Measurements from ENCODE around the gene CD302. TPM values are rescaled to one million over a fixed set of nuclear protein-coding genes. Genes with fewer than 3 reads are reported as not detected.

Gene CD302
- total RNA-seq, 1 experiment from 2014 or later, result 8.5 TPM

DNA sequence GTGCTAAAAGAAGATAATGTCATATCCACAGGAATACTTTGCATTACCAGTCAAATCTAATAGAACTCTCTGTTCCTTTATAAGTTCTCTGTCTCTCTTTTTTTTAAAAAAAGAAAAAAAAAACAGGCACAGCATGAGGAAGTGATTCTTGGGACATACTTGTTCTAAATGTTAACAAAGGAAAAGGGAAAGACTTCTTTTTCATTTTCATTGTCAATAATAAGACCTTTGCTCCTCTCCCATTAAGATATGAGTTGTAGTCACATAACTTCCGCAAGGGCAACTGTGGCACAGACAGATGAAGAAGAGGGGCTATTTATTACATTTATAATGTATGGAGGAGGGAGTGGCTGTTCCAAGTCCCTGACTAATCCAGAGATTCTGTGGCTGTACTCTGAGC is 4.7 kb downstream of the CD302 start:
- Histone ChIP-seq H3K4me3 (ENCODE audit: low read length) (no peak overlapping the region), H3K4me2 (ENCODE audit: low read length) (no peak overlapping the region), H3K9ac (ENCODE audit: low read length) (no peak overlapping the region), H3K27ac (ENCODE audit: low read length) (no peak overlapping the region), H3K4me1 (ENCODE audit: insufficient read depth, low read length) (peaks cover 12% of the 10 kb centered on the region), H3K36me3 (ENCODE audit: low read depth, low read length) (no peaks in the 10 kb centered on the region), H3K79me2 (ENCODE audit: low read length) (0 out of 2 replicates have a peak, but pooled peaks cover 13% of the 10 kb centered on the region), H2AFZ (ENCODE audit: low read length) (no peak overlapping the region), H3K9me2 (replicated peaks; ENCODE audit: low read length) (no peaks in the 10 kb centered on the region), H3F3A (ENCODE audit: low read length, unreplicated experiment) (no peaks in the 10 kb centered on the region), H4K20me1 (ENCODE audit: low read length) (no peaks in the 10 kb centered on the region), H3K9me3 (ENCODE audit: low read length) (no peaks in the 10 kb centered on the region), H3K27me3 (ENCODE audit: low read length) (no peaks in the 10 kb centered on the region)
- intact Hi-C loops (cut with micrococcal nuclease), result no loop called here
- BruUV-seq (replicated peaks), result no TSS peak
- DNase-seq (no peak), ATAC-seq (no peak)
- POLR2A ChIA-PET (ENCODE audit: unreplicated experiment), result no interaction called here
- TF ChIP-seq EZH2 (IDR thresholded peaks at IDR 0.05; ENCODE audit: low read length, unreplicated experiment) (no peak), CTCF (conservative IDR thresholded peaks at IDR 0.05; ENCODE audit: low read depth, low read length) (no peak), EZH2phosphoT487 (IDR thresholded peaks at IDR 0.05; ENCODE audit: borderline replicate concordance, low read length) (no peak)
- CTCF ChIA-PET, result no interaction called here

DNA sequence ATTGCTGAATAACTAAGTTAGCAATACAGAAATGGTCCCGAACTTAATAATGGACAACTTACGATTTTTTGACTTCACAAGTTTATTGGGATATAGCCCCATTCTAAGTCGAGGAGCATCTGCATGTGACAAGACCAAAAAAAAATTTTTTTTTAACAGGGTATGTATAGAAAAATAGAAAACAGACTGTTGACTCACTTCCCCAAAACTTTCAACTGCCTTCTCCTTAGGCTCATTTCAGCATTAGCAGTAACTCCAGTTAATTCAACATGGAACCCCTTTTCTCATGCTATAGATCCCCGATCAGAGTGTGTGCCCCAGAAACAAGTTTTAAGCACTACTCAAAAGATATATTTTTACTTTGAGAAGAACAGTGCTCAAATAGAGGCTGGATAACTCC is 5.4 kb downstream of the CD302 start:
- POLR2A ChIA-PET (ENCODE audit: unreplicated experiment), result interaction anchor here (0.6 kb wide), 1 partner anchor 169 kb away, joined by 3 read pairs; no protein-coding TSS in a partner anchor
- TF ChIP-seq EZH2phosphoT487 (IDR thresholded peaks at IDR 0.05; ENCODE audit: borderline replicate concordance, low read length) (no peak), CTCF (conservative IDR thresholded peaks at IDR 0.05; ENCODE audit: low read depth, low read length) (no peak), EZH2 (IDR thresholded peaks at IDR 0.05; ENCODE audit: low read length, unreplicated experiment) (no peak)

GRCh38 chr2:159792036-159792435 is 6.0 kb downstream of the CD302 start:
- POLR2A ChIA-PET (ENCODE audit: unreplicated experiment), result interaction anchor here (0.6 kb wide), 1 partner anchor 170 kb away, joined by 3 read pairs; no protein-coding TSS in a partner anchor

More for the DNA sequence above, 5.4 kb downstream of the CD302 start:
- H3K9ac ChIP-seq (ENCODE audit: low read length), result no peak overlapping the region
- DNase-seq, result no peak
- no peaks in the 10 kb centered on the region for H3K27me3 ChIP-seq (ENCODE audit: low read length)
- intact Hi-C loops (cut with micrococcal nuclease), result no loop called here
- no peaks in the 10 kb centered on the region for H3F3A ChIP-seq (ENCODE audit: low read length, unreplicated experiment)
- no TSS peak for BruUV-seq (replicated peaks)
- no peaks in the 10 kb centered on the region for H3K36me3 ChIP-seq (ENCODE audit: low read depth, low read length)
- CTCF ChIA-PET, result no interaction called here
- 0 out of 2 replicates have a peak, but pooled peaks cover 13% of the 10 kb centered on the region for H3K79me2 ChIP-seq (ENCODE audit: low read length)
- H3K4me2 ChIP-seq (ENCODE audit: low read length), result no peak overlapping the region
- H4K20me1 ChIP-seq (ENCODE audit: low read length), result no peaks in the 10 kb centered on the region
- no peak overlapping the region for H3K4me3 ChIP-seq (ENCODE audit: low read length)
- H2AFZ ChIP-seq (ENCODE audit: low read length), result no peak overlapping the region
- H3K9me2 ChIP-seq (replicated peaks; ENCODE audit: low read length), result no peaks in the 10 kb centered on the region
- ATAC-seq, result no peak
- H3K9me3 ChIP-seq (ENCODE audit: low read length), result no peaks in the 10 kb centered on the region
- H3K27ac ChIP-seq (ENCODE audit: low read length), result no peak overlapping the region
- H3K4me1 ChIP-seq (ENCODE audit: insufficient read depth, low read length), result peaks cover 20% of the 10 kb centered on the region

More at GRCh38 chr2:159792036-159792435, 6.0 kb downstream of the CD302 start:
- H3K4me2 ChIP-seq (ENCODE audit: low read length), result no peak overlapping the region
- no peaks in the 10 kb centered on the region for H3K27me3 ChIP-seq (ENCODE audit: low read length)
- no peak overlapping the region for H3K27ac ChIP-seq (ENCODE audit: low read length)
- H3K9me3 ChIP-seq (ENCODE audit: low read length), result no peaks in the 10 kb centered on the region
- no peaks in the 10 kb centered on the region for H3K9me2 ChIP-seq (replicated peaks; ENCODE audit: low read length)
- no TSS peak for BruUV-seq (replicated peaks)
- ATAC-seq (no peak), DNase-seq (no peak)
- H3K79me2 ChIP-seq (ENCODE audit: low read length), result 0 out of 2 replicates have a peak, but pooled peaks cover 13% of the 10 kb centered on the region
- no peaks in the 10 kb centered on the region for H3K36me3 ChIP-seq (ENCODE audit: low read depth, low read length)
- no peak overlapping the region for H3K4me3 ChIP-seq (ENCODE audit: low read length)
- no peak overlapping the region for H2AFZ ChIP-seq (ENCODE audit: low read length)
- CTCF ChIA-PET, result no interaction called here
- no peaks in the 10 kb centered on the region for H4K20me1 ChIP-seq (ENCODE audit: low read length)
- intact Hi-C loops (cut with micrococcal nuclease), result no loop called here
- peaks cover 20% of the 10 kb centered on the region for H3K4me1 ChIP-seq (ENCODE audit: insufficient read depth, low read length)
- H3K9ac ChIP-seq (ENCODE audit: low read length), result no peak overlapping the region
- H3F3A ChIP-seq (ENCODE audit: low read length, unreplicated experiment), result no peaks in the 10 kb centered on the region
- TF ChIP-seq CTCF (conservative IDR thresholded peaks at IDR 0.05; ENCODE audit: low read depth, low read length) (no peak), EZH2phosphoT487 (IDR thresholded peaks at IDR 0.05; ENCODE audit: borderline replicate concordance, low read length) (no peak), EZH2 (IDR thresholded peaks at IDR 0.05; ENCODE audit: low read length, unreplicated experiment) (no peak)
